Endothelial cell of umbilical vein (primary cell): ENCODE measurements around the gene ATP10A. TPM values are rescaled to one million over a fixed set of nuclear protein-coding genes. Genes with fewer than 3 reads are reported as not detected.

Experiments used
- BruUV-seq: library from RNA; stranded (reverse); fragments of 400-500 nt; replicated peaks from 2 replicates; lab custom pipeline; 2021; lab: Mats Ljungman, UMichigan
- CTCF ChIA-PET: fragments of 300-600, 350-600 bp; sonication (Branson Sonifier 250); formaldehyde crosslinking; loops from one replicate; lab custom pipeline; 2021; ENCODE audit warnings: antibody characterized with exemption, inconsistent platforms; lab: Charles Lee
- POLR2A ChIA-PET: fragments of 300-600, 350-600 bp; sonication (Branson Sonifier 250); formaldehyde crosslinking; loops from one replicate; lab custom pipeline; 2021; ENCODE audit warnings: antibody characterized with exemption, inconsistent platforms; lab: Charles Lee
- DNase-seq: peaks from one replicate; pipeline ENCODE4 v3.0.0-alpha.2; 2011; ENCODE audit warnings: low read depth, low spot score
- FAIRE-seq: peaks from 2 replicates; lab custom pipeline; 2011; peaks lifted over from hg19 to GRCh38; lab: Jason Lieb, UNC
- H2AFZ ChIP-seq: 2 replicates; pipeline ENCODE4 v1.6.0; 2012; ENCODE audit warnings: low read depth, low read length, control low read depth, inconsistent platforms
- H3K27ac ChIP-seq: 2 replicates; pipeline ENCODE4 v1.5.1; 2011; ENCODE audit warnings: low read depth, mild to moderate bottlenecking, control low read depth, low read length, moderate library complexity; ENCODE audit not compliant: insufficient read depth
- H3K27me3 ChIP-seq, 2 experiments: 2 replicates each; pipeline versions ENCODE4 v1.6.0 to v1.6.1; 2011; ENCODE audit warnings: low read length in 2 of 2, mixed read lengths in 1 of 2; ENCODE audit not compliant: control insufficient read depth in 2 of 2, insufficient read depth in 2 of 2
- H3K36me3 ChIP-seq, 2 experiments: 2 replicates in 1 of 2; 3 replicates in 1 of 2; pipeline ENCODE4 v1.5.1; 2011; ENCODE audit warnings: low read length in 2 of 2, mild to moderate bottlenecking in 1 of 2, moderate library complexity in 1 of 2; ENCODE audit not compliant: control insufficient read depth in 2 of 2, insufficient read depth in 2 of 2; ENCODE audit errors: extremely low read depth in 1 of 2
- H3K4me1 ChIP-seq: 3 replicates; pipeline ENCODE4 v1.5.1; 2011; ENCODE audit warnings: mild to moderate bottlenecking, low read length; ENCODE audit not compliant: control insufficient read depth, insufficient read depth; ENCODE audit errors: extremely low read depth
- H3K4me2 ChIP-seq: 2 replicates; pipeline ENCODE4 v1.6.1; 2011; ENCODE audit warnings: low read length, control low read depth, mixed read lengths; ENCODE audit not compliant: insufficient read depth
- H3K4me3 ChIP-seq, 3 experiments: fragments of 200-600 bp in 1 of 3; sonication (generic), shearing (Covaris generic) in 1 of 3; replicated peaks in 1 of 3; 2 replicates each; pipeline ENCODE4 v1.5.1; 2011 to 2016; ENCODE audit warnings: control low read depth in 3 of 3, low read length in 3 of 3, mild to moderate bottlenecking in 2 of 3, inconsistent platforms in 1 of 3, low read depth in 1 of 3, moderate library complexity in 1 of 3; ENCODE audit not compliant: insufficient read depth in 1 of 3
- H3K79me2 ChIP-seq: 2 replicates; pipeline ENCODE4 v1.6.0; 2012; ENCODE audit warnings: low read length, inconsistent platforms; ENCODE audit not compliant: control insufficient read depth, insufficient read depth
- H3K9ac ChIP-seq: replicated peaks from 2 replicates; pipeline ENCODE3; 2011; ENCODE audit warnings: low read length, control low read depth; ENCODE audit not compliant: insufficient read depth; ENCODE audit errors: extremely low read depth
- H3K9me1 ChIP-seq: replicated peaks from 3 replicates; pipeline ENCODE4 v1.6.0; 2011; ENCODE audit warnings: mild to moderate bottlenecking, low read length; ENCODE audit not compliant: control insufficient read depth, insufficient read depth; ENCODE audit errors: extremely low read depth
- H3K9me3 ChIP-seq: replicated peaks from 2 replicates; pipeline ENCODE4 v1.5.1; 2012; ENCODE audit warnings: low read length, inconsistent platforms; ENCODE audit not compliant: control insufficient read depth, insufficient read depth
- H4K20me1 ChIP-seq: replicated peaks from 2 replicates; pipeline ENCODE3; 2011; ENCODE audit warnings: mild to moderate bottlenecking, low read length; ENCODE audit not compliant: control insufficient read depth, insufficient read depth; ENCODE audit errors: extremely low read depth
- GATA2 ChIP-seq: IDR thresholded peaks from 2 replicates; pipeline ENCODE4 v1.7.0; 2011; ENCODE audit warnings: low read depth, mild to moderate bottlenecking, moderate library complexity, mixed read lengths, low read length; ENCODE audit not compliant: insufficient read length, insufficient read depth
- JUN ChIP-seq: IDR thresholded peaks from 2 replicates; pipeline ENCODE4 v1.6.1; 2011; ENCODE audit warnings: borderline replicate concordance, low read depth; ENCODE audit not compliant: insufficient read length, insufficient read depth
- MYC ChIP-seq: IDR thresholded peaks from one replicate; pipeline ENCODE4 v1.6.1; 2011; ENCODE audit warnings: mild to moderate bottlenecking, low read depth, low read length
- POLR2AphosphoS5 ChIP-seq: IDR thresholded peaks from 2 replicates; pipeline ENCODE4 v1.6.1; 2012; ENCODE audit warnings: low read depth, mild to moderate bottlenecking, control low read depth, low read length, moderate library complexity; ENCODE audit not compliant: insufficient read depth
- dilution Hi-C: fragments of 300-500 bp; cut with MboI; formaldehyde crosslinking; loops from one replicate; pipeline ENCODE4 v1.15.0; 2019; ENCODE audit warnings: low sequenced_read_pairs; ENCODE audit not compliant: extremely low pct_ligation_motif_present
- intact Hi-C: fragments of 100-400 bp; cut with micrococcal nuclease; formaldehyde crosslinking; loops from one replicate; pipeline ENCODE4 v1.10.0; 2022
- polyA plus RNA-seq, 4 experiments: library from polyadenylated mRNA; depleted of rRNA in 3 of 4; stranded (reverse) in 3 of 4; unstranded in 1 of 4; fragments of >200 nt; gene quantifications; 2 replicates each; pipeline versions ENCODE4 v1.2.1 to v1.2.3, GENCODE V29; 2011 to 2012; ENCODE audit warnings: missing spikeins in 1 of 4
- total RNA-seq: library from RNA; stranded (reverse); gene quantifications from 2 replicates; pipeline ENCODE4 v1.2.3, GENCODE V29; 2021

ATP10A gene
- total and polyA plus RNA-seq, 2 donors (not counting 3 experiments of a cell fraction or from before 2014, with no cell fraction given): not detected

- Histone ChIP-seq H3K9ac (no peak overlapping the region), H4K20me1 (no peaks in the 10 kb centered on the region), H3K4me1 (no peaks in the 10 kb centered on the region), H3K9me3 (peaks cover 10% of the 10 kb centered on the region), H3K79me2 (no peaks in the 10 kb centered on the region), H3K9me1 (no peaks in the 10 kb centered on the region), H3K4me2 (no peak overlapping the region), H3K4me3 (no peak overlapping the region), H2AFZ (no peak overlapping the region), H3K27ac (no peak overlapping the region), H3K27me3 (no peaks in the 10 kb centered on the region), H3K36me3 (no peaks in the 10 kb centered on the region)
- FAIRE-seq (no peak), DNase-seq (no peak)
- TF ChIP-seq JUN (no peak), GATA2 (no peak), MYC (no peak), POLR2AphosphoS5 (no peak)
- dilution Hi-C loops: no loop called here
- ChIA-PET CTCF (no interaction called here), POLR2A (no interaction called here)
- intact Hi-C loops: no loop called here
- no TSS peak for BruUV-seq
Measured at GRCh38 chr15:25676070-25676469, 187.1 kb downstream of the ATP10A start.

GRCh38 chr15:25675396-25675795 is 187.7 kb downstream of the ATP10A start:
- POLR2A ChIA-PET: no interaction called here
- CTCF ChIA-PET: no interaction called here
- dilution Hi-C loops: no loop called here

More at GRCh38 chr15:25675396-25675795, 187.7 kb downstream of the ATP10A start:
- DNase-seq (no peak), FAIRE-seq (no peak)
- BruUV-seq: no TSS peak
- Histone ChIP-seq H4K20me1 (no peaks in the 10 kb centered on the region), H3K4me1 (no peaks in the 10 kb centered on the region), H3K79me2 (no peaks in the 10 kb centered on the region), H3K9ac (no peak overlapping the region), H3K27me3 (no peaks in the 10 kb centered on the region), H2AFZ (no peak overlapping the region), H3K9me1 (no peaks in the 10 kb centered on the region), H3K36me3 (no peaks in the 10 kb centered on the region), H3K4me3 (no peak overlapping the region), H3K27ac (no peak overlapping the region), H3K9me3 (peaks cover 10% of the 10 kb centered on the region), H3K4me2 (no peak overlapping the region)
- intact Hi-C loops: no loop called here
- TF ChIP-seq JUN (no peak), MYC (no peak)
